Muscle of arm (tissue), 12 donors: Measurements from ENCODE around the gene CTNNA1. TPM values are rescaled to one million over a fixed set of nuclear protein-coding genes. Genes with fewer than 3 reads are reported as not detected.
A peak's percentile ranks its signal among the peaks of the same experiment; 100 is the strongest.

ENCODE experiments used
- DNase-seq: peaks from one replicate; pipeline ENCODE4 v3.0.0-alpha.2; 2013
- polyA plus RNA-seq, 12 donors: library from polyadenylated mRNA; unstranded; fragments of 120-200 nt; gene quantifications; one replicate each; pipeline ENCODE4 v1.2.1, GENCODE V29; 2013; ENCODE audit not compliant: insufficient read length in 12 of 12

Gene CTNNA1
- polyA plus RNA-seq, 12 donors: 222 to 353 (median 279) TPM; not detected in 1

DNA sequence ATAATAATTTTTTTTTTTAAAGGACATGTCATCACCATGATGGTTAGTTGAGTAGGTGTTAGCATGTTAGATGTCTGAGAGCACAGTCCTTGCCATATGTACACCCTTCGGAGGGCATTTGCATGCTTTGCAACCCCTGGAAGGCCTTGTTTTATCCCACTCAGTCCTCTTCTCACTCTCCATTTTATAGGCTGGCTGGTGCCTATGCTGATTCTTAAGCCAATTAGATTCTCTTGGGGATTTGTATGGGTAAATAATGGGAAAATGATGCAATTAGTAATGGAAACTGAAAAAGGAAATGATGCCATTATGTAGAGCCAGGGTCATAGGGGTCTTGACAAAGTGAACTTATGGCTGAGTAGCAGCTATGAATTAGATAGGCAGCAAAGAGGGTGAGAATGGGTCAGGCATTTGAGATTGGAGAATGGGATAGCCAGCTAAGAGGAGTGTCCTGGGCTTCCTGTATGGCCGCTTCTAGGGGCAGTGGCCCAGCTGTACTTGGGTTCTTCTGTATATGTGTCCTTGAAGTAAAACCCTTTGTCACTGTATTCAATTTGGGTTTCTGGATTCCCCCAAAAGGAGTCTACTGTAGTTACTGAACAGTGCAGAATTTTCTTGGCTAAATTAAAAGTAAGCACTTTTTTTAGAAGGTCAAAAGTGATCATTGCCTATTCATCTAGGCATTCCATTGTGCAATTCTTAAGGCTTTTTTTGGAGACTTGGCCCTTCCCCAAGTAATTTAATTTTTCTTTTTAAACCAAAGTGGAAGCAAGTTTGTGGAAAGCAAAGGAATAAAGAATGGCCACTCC, 90.3 kb downstream of the CTNNA1 start:
- DNase-seq: no peak

DNA sequence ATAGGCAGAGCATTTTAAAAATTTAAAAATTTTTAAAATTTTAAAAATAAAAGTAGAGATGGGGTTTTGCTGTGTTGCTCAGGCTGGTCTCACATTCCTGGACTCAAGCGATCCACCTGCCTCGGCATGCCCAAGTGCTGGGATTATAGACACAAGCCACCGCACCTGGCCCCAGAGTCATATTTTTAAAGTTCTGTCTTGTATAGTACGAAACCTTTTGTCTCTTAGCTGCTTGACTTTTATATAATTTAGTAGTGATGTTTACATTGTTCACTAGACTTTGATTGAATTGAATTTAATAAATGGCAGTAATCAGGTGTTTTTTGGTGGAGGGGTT, 90.9 kb downstream of the CTNNA1 start:
- DNase-seq: no peak

DNA sequence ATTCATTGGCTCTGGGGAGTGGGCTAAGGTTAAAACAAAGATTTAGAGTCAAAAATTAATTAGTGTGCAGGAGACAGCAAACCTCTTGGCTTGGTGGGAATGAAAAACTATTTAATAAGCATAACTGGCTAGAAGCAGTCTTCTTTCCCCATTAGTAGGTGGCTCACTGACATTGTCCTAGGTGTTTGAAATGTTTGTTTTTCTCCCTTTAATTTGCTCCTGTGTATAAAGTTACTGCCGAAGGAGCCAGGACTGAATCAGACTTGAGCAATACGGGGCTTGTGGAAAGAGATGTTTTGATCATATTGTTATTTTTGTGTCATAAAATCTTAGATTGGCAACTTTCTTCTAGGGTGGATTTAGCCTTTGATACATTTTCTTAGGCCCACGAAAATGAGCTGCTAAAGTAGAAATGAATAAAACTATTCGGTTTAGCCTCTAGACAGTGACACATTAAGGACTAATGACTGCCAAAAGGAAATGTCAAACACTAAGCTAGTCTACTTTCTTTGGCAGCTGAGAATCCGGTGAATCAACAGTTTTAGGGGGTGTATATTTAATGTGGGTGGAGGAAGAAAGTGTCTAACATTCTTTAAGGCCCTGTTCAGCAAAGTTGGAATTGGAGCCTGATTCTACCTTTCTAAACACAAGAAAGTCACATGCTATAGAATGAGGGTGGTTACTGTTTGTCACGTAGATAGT, 91.7 kb downstream of the CTNNA1 start:
- no peak for DNase-seq

DNA sequence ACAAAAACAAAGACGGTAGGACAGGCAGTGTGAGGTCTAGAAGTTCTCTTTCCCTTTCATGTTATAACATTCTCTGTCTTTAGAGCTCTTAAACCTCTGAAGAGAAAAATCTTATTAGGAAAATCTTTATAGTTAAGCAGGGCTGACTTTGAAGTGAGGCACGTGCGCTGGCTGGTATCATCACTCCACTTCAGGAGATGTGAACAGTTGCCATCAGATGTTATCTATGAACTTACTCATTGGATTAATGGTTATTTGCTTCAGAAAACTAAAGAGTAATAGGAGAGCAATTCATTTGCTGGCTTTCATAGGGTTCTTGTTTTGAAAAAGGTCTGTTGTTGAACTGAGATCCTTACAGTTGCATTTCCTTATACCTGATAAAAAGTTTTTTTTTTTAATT, 96.2 kb downstream of the CTNNA1 start:
- no peak for DNase-seq

DNA sequence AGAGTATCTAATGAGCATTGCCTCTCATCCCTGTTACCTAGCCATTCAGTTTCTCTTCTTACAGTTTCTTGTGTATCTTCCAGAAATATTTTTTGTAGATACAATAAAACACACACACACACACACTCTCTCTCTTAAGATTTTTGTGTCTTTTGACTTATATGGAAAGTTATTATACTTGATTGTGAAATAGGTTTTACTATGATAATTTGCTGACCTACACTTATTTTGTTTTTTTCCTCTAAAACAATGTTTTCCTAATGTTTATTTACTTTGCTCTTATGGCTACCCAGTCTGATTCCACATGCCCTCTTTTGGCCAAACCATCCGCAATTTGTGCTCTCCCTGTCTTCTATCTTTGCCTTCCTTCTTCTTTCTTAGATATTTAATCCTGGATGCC, 96.7 kb downstream of the CTNNA1 start:
- DNase-seq: no peak

DNA sequence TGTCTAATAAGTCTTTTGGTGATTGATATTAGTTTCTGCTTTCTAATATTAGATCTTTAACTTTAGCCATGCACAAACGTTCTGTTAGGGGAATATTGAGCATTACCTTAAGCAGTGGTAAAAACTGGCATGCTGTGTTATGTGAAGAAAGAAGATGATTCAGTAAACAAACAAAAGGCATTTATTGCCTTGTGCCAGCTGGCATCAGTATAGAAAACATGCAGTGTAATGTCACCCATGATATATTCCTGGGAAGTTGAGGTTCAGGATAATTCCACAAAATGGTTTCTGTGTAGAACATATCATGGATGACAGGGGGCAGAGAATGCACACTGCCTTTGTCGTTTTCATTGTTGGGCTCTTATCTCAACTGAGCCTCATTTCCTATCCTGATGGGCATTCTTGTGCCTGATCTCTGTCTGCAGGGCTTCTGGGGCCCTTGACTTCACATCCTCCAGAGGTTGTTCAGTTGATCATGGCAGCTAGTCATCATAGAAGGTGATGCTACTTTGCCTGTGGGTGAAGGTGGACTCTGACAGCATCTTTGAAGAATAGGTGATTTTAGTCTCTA, 97.7 kb downstream of the CTNNA1 start:
- no peak for DNase-seq

DNA sequence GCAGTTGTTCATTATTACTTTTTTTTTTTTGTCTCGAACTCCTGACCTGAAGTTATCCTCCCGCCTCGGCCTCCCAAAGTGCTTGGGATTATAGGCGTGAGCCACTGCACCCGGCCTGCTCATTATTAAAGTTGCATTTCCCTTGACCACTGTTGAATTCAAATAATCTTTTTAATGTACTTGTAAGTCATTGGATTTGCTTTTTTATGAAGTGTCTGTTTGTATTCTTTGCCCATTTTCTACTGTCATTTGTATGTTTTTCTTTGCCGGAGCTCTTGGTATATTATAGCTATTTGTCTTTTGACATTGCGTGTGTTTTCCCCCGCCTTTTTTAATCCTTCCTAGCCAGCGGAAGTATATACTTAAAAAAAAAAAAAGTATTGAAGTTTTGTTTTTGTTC, 99.9 kb downstream of the CTNNA1 start:
- DNase-seq: no peak

DNA sequence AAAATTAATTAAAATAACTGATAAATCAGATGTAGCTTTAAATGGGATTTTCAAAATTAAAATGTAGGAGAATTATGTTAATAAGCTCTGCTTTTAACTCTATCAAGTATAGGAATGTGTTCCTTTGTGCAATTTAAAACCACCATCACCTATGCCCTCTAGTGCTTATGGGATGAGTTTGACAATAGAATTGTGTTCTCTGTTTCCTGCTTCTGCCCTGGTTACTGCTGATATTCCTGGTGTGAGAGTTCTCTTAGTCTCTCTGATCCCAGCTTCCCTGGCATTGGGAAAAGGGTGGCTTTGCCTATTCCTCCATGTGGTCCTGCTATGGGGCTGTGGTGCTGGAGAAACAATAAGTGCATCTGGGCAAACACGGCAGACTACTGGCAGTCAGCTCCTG, 113.8 kb downstream of the CTNNA1 start:
- DNase-seq: no peak

DNA sequence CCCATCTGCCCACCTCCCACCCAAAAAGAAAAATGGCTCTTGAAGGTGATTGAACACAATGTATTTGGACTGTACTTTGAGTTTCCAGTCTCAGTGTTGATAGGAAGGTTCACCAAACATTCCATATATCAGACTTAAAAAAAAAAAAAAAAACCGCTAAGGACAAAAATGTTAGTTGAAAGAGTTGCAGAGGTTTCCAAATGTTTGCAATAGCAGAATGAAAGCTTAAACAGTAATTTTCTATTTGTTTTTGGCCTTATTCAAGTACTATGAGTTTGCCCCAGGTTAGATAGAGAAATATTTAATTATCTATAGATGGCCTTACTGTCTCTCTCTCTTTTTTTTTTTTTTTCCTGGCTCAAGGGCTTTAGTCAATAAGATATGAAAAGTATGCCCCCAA, 115.8 kb downstream of the CTNNA1 start:
- DNase-seq: no peak

DNA sequence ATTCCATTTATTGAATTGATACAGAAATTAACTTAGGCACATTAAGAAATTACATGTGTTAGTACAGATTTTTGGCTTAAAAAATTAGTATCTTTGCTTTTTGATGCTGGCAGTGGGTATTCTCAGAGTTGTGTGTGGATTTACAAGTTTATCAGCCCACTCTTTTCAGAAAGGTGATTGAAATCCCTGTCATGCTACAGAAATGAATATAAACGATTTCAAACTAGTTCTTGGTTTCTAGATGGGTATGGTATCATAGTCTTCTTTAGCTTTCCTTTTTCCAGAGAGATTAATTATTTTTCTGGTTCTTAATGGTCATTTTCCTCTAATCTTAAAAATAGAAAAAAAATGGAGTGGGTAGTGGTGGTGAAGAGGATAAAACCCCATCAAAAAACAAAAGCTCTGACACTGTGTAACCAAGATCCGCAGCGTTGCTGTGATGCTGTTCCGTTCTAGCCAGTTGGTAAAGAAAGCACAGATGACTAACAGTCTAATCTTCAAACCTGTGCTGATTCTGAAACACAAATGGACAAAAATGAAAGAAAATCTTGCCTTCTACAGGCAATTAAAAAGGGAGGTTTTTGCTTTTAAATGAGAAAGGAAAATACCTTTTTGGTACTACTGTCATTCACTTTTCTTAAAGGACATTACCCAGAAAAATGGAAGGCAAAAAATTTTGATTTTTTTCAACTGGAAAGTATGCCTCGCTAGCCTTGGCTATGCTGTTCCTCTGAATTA, 116.7 kb downstream of the CTNNA1 start:
- DNase-seq: no peak

DNA sequence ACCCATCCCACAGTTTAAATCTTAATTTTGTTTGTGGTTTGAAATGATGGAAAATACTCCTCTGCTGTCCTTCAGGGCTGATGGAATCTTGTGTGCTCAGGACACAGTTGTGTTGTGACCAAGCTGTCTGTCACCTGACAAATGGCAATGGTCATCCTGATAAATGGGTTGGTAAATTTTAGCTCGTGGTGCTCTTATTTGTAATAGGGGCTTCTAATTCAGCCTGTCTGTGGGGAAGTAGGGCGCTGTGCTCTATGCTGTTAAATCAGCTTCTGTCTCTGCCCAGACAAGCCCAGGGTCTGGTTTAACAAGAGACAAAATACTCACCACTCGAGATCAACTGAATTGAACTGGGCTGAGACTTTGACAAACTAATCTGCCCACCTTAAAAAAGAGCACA, 117.4 kb downstream of the CTNNA1 start:
- DNase-seq: no peak

DNA sequence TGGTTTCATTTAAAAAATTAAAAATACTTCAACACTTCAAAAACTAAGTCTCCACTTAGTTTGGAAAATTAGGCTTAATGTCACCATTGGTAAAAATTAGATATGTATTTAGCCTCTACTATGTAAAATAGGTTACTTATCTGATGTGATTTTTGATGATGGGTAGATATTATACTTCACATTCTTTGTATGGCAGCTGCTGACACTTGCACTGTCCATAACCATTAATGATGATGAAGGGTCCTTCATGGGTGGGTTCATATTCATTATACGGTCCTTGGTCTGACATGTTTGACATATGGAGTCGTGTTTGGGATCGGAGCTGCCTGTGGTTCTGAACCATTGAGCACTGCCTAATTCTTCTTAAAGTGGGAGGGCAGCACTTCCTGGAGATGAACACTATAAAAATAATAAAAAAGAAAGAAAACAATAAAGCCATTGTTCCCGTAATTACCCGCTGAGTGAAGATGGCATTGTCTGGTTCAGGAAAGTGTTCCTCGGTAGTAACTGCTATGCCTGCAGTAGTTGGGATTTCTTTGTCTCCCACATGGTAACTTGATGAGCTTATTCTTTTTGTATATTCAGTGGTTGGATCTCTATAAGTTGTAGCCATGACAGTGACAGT, 119.7 kb downstream of the CTNNA1 start:
- no peak for DNase-seq

DNA sequence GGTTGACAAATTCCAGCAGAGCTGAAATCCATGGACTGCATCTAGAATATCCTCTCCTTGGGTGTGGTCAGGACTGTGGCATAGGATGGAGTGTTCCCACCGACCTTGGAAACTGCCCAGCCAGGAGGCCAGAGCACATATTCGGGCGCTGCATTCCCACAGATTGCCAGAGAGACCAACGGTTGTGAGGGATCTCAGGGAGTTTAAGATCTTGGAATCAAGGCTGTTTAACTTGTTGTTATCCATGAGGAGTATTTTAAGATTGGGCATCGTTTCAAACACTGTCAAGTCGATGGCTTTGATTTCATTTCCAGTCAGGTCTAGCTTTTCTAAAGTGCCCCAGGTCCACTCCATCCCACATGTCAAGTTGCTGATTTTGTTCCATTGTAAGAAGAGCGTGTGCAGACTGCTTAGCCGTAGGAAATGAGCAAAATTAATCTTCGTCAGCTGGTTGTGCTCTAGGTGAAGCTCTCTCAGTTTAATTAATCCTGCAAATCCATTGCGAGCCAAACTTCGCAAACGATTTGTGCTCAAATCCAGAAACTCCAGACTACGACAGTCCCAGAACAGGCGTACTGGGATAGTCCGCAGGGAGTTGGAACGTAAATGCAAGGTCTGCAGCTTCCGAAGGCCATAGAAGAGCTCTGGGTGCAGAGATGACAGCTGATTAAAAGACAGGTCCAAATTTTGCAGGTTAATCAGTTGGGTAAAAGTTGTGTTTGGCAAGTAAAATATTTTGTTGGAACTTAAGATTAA, 120.4 kb downstream of the CTNNA1 start:
- DNase-seq: no peak

DNA sequence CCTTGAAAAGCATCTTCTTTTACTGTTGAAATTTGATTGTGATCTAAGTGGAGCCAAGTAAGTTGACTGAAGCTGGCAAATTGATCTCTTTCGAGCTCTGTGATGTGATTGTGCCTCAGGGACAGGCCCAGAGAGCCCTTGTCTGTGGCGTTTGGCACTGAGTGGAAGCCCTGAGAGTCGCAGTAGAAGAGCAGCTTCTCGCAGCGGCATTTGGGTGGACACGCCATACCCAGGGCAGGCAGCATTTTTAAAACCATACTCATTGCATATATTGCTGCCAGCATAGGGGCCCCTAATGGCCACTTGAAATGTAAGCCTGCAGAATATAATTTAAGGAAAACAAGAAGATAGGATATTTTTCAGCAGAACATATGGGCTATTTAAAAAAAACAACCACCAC, 121.0 kb downstream of the CTNNA1 start:
- no peak for DNase-seq

DNA sequence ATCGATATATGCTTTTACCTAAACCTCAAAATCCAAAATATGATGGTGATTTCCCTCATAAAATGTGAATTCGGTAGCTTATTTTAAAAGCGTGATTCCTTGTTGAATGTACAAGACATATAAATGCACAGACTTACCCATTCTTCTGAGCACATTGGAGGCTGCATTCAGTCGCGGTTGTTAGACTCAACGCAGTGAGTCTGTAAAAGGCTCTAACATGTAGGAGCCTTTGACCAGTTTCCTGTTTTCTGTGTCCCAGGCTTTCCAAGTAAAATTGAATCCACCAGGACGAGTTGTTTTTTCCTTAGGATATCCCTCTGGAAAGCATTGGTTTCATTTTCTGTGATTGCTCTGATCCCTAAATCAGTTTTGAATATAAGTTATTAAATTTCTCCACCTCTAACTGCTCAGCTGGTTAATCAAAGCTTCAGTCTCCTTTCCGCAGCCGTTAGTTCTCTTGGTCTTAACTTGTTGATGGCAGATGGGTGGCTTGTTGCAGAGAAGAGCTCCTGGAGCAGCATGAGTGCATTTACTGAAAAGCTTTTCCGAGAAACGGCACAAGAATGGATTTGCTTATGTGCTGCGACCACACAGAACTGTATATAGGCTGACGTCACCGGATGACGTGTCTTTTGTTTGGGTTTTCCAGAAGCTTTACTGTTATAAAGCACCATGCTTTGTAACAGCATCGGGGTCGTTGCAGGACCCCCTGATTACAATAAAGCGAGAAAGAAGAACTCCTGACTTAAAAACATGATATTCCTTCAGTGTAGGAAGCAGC, 121.7 kb downstream of the CTNNA1 start, which contains the start of gene LRRTM2:
LRRTM2 (minus strand) TSS at position 565 of the 781 bp plus-strand sequence; CDS start at position 141, 424 bp downstream.
- peak; percentile 79 for DNase-seq

DNA sequence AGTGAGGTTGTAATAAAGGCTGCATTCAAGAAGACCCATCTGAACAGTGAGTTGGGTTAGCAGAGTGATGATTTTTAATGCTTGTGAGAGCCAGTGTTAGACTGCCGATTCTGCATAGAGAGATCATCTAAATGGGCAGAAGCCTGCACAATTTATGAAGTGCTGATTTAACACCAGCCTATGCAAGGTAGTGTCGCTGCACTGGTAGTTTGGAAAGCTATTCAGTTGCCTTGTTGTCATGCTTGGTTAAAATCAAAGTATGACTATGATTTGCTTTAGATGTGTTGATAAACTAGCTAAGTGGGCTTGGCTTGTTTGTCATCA, 122.3 kb downstream of the CTNNA1 start:
- DNase-seq: no peak

DNA sequence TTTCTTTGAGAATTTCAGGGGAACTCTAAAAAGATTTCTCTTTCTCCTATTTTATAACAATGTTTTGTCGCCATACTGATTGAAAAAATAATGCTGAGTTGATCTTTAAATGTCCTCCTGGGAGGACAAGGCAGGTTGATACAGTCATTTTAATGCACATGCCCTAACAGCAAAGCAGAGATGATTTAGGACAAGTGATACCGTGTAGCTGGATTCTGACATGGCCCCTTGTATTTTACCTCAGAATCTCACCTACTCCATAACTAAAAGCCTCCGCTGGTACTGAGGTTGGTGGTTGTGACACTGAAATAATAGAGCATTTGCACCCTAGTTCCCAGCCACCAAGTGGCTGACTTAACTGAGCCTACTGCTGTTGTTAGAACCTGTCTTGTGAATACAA, 122.7 kb downstream of the CTNNA1 start:
- DNase-seq: no peak

DNA sequence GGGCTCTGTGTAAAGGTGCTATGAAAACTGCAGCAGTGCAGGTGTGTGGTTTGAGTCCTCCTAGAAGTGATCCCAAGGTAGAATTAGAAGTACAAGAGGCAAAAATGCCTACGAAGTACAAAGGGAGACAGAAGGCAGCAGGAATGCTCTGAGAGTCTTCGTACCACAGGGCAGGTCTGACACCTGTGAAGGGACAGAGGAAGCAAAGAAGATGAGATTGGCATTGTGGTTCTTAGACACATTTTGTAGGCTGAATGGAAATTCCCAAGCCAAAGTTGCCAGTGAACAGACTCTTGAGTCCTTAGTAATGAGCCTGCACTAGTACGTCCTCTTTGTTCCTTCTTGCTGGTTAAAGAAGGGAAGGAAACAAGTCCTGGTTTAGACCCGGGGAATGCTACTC, 123.6 kb downstream of the CTNNA1 start:
- no peak for DNase-seq

DNA sequence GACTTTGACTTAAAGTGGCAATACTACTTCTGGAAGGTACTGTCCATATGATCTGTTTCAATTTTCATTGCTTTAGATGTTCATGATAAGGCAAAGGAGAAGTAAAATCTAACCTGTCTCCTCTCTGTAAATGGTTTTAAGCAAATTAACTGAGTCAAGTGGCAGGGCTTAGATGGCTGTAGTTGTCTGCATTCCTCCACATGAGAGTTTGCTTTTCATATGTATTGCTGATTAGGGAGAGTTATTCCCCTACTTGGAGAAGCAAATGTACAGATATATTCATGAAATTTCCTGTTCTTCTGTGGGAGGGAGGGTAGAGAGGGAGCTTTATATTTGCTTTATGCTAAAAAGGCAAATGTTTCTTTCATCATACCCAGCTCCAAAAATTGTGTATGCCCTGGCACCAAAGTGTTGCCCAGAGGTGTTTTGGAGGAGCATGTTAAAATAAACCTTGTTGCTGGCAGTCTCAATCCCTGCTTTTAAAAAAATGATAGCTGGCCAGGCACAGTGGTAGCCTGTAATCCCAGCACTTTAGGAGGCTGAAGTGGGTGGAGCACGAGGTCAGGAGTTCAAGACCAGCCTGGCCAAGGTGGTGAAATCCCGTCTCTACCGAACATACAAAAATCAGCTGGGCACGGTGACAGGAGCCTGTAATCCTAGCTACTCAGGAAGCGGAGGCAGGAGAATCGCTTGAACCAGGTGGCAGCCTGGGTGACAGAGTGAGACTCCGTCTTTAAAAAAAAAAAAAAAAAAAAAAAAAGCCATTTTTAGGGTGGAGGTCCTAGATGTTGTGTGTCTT, 125.4 kb downstream of the CTNNA1 start:
- no peak for DNase-seq

DNA sequence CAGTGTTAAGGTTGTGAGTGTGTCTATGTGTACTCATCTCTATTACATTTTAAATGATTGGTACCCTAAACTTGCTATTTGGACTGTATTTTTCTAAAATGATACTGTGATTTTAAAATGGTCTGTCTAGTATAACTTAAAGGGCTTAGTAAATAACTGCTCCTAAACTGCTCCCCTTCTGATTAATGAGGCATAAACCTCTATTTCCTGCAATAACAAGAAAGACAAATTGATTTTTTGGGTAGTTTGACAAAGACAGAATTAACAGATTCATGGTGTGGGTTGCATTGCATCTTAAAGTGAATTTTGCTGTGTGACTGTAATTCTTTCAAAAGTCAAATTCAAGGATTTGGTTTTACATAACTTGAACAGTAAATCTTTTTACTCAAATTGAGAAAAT, 130.0 kb downstream of the CTNNA1 start:
- no peak for DNase-seq
